ENCODE data around the gene PLEKHA5.

Gene PLEKHA5

DNA sequence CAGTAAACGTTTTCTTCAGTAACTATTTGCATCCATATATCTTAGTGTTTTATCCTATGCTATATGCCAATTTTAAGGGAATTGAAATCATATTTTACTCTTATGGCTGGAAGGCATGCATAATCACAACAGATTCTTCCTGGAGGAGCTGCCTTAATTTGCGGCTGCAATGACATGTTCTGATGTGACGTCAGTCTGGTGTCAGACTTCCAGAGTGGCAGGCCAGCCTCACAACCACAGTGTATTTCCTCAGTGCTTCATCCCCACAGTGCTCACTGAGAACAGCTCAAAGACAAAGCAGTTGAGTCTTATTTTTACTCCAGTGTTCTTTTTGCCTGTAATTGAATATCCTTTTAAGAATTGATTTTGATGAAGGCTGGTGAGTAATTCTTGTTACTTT lies 107.1 kb downstream of the PLEKHA5 start:
- no peak overlapping the region for H3K4me3 ChIP-seq (ENCODE audit: low read depth, low read length)

DNA sequence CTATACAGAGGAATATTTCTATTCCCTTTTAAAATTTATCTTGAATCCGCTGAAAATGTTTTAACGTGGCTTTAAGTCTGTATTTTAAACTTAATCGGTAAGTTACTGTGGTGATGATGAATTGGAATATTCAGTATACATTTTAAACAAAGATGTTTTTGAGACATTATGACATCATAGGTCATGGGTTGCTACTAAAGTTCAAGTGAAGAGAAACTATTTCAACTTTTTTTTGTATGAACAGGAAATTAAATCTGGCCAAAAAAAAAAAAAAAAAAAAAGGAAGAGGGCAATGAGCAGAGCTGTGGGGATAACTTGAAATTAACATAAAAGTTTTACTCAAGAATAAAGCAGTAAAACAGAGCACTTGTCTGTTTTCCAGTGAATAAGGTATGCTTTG lies 109.0 kb downstream of the PLEKHA5 start:
- Histone ChIP-seq H3K79me2 (peaks cover 3% of the 10 kb centered on the region), H3K4me1 (peaks cover 13% of the 10 kb centered on the region), H3K27me3 (ENCODE audit: control insufficient read depth, insufficient read depth, low read length) (no peaks in the 10 kb centered on the region), H3K4me2 (ENCODE audit: low read length) (no peak overlapping the region), H3K9ac (no peak overlapping the region), H2AFZ (no peak overlapping the region), H3K4me3 (ENCODE audit: low read depth, low read length) (no peak overlapping the region), H3K36me3 (ENCODE audit: control insufficient read depth, insufficient read depth, low read length) (no peaks in the 10 kb centered on the region), H3K9me3 (ENCODE audit: control insufficient read depth, low read length) (no peaks in the 10 kb centered on the region), H3K27ac (no peak overlapping the region)
- TF ChIP-seq, protein P1, sequence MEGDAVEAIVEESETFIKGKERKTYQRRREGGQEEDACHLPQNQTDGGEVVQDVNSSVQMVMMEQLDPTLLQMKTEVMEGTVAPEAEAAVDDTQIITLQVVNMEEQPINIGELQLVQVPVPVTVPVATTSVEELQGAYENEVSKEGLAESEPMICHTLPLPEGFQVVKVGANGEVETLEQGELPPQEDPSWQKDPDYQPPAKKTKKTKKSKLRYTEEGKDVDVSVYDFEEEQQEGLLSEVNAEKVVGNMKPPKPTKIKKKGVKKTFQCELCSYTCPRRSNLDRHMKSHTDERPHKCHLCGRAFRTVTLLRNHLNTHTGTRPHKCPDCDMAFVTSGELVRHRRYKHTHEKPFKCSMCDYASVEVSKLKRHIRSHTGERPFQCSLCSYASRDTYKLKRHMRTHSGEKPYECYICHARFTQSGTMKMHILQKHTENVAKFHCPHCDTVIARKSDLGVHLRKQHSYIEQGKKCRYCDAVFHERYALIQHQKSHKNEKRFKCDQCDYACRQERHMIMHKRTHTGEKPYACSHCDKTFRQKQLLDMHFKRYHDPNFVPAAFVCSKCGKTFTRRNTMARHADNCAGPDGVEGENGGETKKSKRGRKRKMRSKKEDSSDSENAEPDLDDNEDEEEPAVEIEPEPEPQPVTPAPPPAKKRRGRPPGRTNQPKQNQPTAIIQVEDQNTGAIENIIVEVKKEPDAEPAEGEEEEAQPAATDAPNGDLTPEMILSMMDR (IDR thresholded peaks at IDR 0.05): no peak

More for the DNA sequence above, 107.1 kb downstream of the PLEKHA5 start:
- H2AFZ ChIP-seq: no peak overlapping the region
- no peak overlapping the region for H3K4me2 ChIP-seq (ENCODE audit: low read length)
- H3K9me3 ChIP-seq (ENCODE audit: control insufficient read depth, low read length): no peaks in the 10 kb centered on the region
- H3K4me1 ChIP-seq: peaks cover 15% of the 10 kb centered on the region
- TF ChIP-seq, protein P1 (IDR thresholded peaks at IDR 0.05): no peak
- H3K27ac ChIP-seq: no peak overlapping the region
- H3K36me3 ChIP-seq (ENCODE audit: control insufficient read depth, insufficient read depth, low read length): no peaks in the 10 kb centered on the region
- no peak overlapping the region for H3K9ac ChIP-seq
- no peaks in the 10 kb centered on the region for H3K27me3 ChIP-seq (ENCODE audit: control insufficient read depth, insufficient read depth, low read length)
- no peaks in the 10 kb centered on the region for H3K79me2 ChIP-seq

DNA sequence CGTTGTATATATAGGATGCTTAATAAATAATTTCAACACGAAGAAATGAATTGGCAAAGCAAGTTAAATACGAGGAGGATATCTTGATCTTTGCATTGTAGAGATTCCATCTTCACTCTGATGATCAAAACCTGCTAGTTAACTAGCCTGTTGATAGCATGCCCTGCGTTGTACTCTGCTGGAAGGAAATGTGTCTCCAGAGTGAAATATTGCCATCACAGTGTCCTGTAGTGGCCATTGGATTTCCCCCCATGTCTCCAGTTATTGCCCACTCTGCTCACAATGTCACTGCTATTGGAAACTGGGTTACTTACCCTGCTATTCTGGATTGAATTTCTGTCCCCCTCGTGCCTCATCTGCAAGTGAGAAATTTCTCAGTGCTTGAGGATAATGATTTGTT lies 109.6 kb downstream of the PLEKHA5 start:
- no peak overlapping the region for H2AFZ ChIP-seq
- peaks cover 3% of the 10 kb centered on the region for H3K79me2 ChIP-seq
- no peak overlapping the region for H3K4me3 ChIP-seq (ENCODE audit: low read depth, low read length)
- H3K27me3 ChIP-seq (ENCODE audit: control insufficient read depth, insufficient read depth, low read length): no peaks in the 10 kb centered on the region
- TF ChIP-seq, protein P1 (IDR thresholded peaks at IDR 0.05): no peak
- H3K27ac ChIP-seq: no peak overlapping the region
- H3K4me2 ChIP-seq (ENCODE audit: low read length): no peak overlapping the region
- peaks cover 8% of the 10 kb centered on the region for H3K4me1 ChIP-seq
- H3K9ac ChIP-seq: no peak overlapping the region
- no peaks in the 10 kb centered on the region for H3K36me3 ChIP-seq (ENCODE audit: control insufficient read depth, insufficient read depth, low read length)
- no peaks in the 10 kb centered on the region for H3K9me3 ChIP-seq (ENCODE audit: control insufficient read depth, low read length)

DNA sequence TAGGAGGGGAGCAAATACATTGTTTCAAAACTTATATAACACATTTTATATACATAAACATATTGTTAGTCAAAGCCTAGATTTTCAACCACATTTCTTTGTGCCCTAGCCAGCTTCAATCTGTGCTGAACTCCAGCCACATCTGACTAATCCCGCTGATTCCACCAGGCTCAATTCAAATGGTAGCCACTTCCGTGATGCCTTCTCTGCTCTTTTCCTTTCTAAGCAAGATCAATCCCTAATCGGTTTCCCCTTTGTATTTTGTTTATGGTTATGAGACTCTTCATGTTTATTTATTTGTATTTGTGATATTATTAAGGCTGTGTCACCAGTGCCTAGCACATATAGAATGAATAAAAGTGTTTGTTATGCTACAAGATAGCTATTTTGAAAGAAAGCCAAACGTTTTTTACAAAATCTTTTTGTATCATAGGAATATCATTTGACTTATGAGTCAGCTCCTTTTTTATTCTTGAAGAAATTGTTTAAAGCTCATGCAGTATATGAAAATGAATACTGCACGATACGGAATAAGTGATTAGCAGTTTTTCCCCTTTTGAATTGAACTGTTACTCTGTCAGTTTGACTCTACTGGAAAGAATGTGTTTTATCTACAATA lies 110.2 kb downstream of the PLEKHA5 start:
- Histone ChIP-seq H3K79me2 (peaks cover 3% of the 10 kb centered on the region), H2AFZ (no peak overlapping the region), H3K36me3 (ENCODE audit: control insufficient read depth, insufficient read depth, low read length) (no peaks in the 10 kb centered on the region), H3K9ac (no peak overlapping the region), H3K9me3 (ENCODE audit: control insufficient read depth, low read length) (no peaks in the 10 kb centered on the region), H3K4me1 (peaks cover 7% of the 10 kb centered on the region), H3K4me3 (ENCODE audit: low read depth, low read length) (no peak overlapping the region), H3K27ac (no peak overlapping the region), H3K27me3 (ENCODE audit: control insufficient read depth, insufficient read depth, low read length) (no peaks in the 10 kb centered on the region), H3K4me2 (ENCODE audit: low read length) (no peak overlapping the region)
- TF ChIP-seq, protein P1 (IDR thresholded peaks at IDR 0.05): no peak

DNA sequence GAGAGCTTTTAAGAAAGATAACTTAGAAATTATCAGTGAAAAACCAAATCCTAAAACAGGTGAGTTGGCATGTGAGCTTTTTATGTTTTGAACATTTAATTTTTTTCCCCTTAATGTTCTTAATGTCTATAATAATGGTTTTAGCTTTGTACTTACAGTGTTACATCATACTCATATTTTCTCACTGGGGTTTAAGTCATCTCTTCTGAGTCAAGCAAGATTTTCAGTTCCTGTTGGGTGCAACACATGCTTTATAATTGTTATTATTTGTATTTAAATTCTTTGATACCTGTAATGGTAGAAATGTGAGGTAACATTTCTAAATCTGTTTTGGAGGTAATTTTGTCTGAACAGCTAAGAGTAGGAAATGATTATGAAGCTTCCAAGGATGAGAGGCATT lies 113.0 kb downstream of the PLEKHA5 start:
- TF ChIP-seq, protein P1 (IDR thresholded peaks at IDR 0.05): no peak
- Histone ChIP-seq H3K79me2 (peaks cover 3% of the 10 kb centered on the region), H3K4me1 (no peaks in the 10 kb centered on the region), H3K4me2 (ENCODE audit: low read length) (no peak overlapping the region), H3K9ac (no peak overlapping the region), H3K36me3 (ENCODE audit: control insufficient read depth, insufficient read depth, low read length) (no peaks in the 10 kb centered on the region), H3K4me3 (ENCODE audit: low read depth, low read length) (no peak overlapping the region), H2AFZ (no peak overlapping the region), H3K27me3 (ENCODE audit: control insufficient read depth, insufficient read depth, low read length) (no peaks in the 10 kb centered on the region), H3K9me3 (ENCODE audit: control insufficient read depth, low read length) (no peaks in the 10 kb centered on the region), H3K27ac (no peak overlapping the region)

All from parathyroid adenoma (tissue), 2 donors.